DMS79 (cell line): Measurements from ENCODE around the gene INO80C.
"Not testable (repeated sequence)": the region's sequence is repeated elsewhere in the genome, so short reads cannot be mapped to it uniquely, and the experiment has no call there.

Source experiments
- DNase-seq: peaks from one replicate; lab custom pipeline; 2025; lab: John Stamatoyannopoulos, UW

The INO80C gene

DNA sequence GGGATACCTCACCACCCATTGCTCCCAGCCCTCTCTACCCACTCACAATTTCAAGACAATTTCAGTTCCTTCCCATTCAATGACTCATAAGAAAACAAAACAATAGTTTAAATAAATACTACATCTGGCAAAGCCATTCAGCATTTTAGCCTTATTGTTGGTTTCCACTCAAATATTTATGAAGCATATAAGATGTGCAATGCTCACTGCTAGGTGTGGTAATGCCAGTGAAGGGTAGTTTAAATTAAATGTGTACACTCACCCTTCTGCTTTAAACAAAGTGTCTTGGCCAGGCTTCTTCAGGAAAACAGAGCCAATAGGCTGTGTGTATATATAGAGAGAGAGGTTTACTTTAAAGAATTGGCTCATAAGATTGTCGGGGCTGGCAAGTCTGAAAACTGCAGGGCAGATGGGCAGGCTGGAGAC, 37.0 kb downstream of the INO80C start:
- DNase-seq = no peak

DNA sequence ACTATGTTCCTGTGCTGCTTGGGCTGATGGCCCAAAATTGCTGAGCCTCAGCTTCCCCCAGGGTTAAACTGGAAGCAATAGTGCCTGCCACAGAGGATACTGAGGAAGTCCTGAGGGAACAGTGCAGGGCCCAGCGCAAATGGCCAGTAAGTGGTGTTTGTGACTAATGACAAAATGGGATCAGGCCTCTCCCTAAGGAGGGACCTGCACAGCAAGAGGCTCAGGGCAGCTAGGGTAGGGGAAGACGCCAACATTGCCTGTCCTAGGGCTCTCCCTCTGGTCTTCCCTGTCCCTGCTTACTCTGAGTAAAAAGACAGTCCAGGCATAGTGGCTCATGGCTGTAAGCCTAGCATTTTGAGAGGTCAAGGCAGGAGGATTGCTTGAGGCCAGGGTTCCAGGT, 37.8 kb downstream of the INO80C start:
- DNase-seq = no peak

DNA sequence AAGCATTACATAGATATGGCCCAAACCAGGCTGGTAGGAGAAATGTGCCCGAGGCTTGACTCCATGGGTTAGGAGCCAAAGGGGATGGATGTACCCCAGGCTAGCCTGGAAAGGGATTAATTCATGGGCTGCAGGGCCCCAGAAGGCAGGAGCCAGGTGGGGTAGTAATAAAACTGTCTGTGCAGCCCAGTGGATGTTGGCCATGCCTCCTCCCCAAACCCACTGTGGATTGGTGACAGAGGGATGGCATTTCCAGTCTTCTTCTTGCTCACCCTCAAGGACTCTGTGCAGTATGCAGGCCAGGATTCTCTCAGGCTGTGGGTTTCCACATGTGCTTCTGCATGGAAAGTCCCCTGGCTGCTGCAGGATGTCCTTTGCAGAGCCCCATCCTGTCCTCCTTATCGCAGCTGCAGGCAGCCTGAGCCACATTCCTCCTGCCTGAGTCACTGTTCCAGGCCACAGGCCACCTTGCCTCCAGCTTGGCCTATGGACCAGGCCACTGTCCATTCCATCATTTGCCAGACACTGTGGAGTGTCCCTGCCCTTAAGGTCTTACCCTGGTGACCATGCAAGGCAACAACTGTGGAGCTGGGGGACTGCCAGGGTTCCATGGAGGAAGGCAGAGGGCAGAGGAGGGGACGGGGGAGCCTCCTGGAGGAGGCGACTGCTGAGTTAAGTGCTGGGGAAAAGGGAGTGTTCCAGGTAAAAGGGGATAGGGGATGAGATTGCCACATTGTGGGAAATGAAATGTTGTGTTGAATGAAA, 38.9 kb downstream of the INO80C start:
- DNase-seq = no peak

DNA sequence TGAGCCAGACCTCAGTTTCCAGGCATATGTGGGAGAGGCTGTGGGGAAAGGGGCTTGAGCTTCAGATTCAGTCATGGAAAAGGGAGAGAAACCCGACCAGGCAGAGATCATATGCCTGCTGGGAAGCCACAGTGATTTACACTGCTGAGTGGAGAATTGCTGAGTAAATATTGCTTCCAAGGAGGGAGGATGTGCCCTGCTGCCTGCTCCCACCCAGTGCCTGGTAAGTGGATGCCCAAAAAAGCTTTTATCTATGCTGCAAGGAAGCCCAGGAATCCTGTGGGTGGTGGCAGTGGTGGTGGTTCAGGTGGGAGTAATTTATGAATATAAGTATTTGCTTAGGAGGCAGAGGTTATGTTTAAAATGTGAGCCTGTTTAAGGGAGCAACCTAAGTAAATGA, 39.5 kb downstream of the INO80C start:
- DNase-seq = no peak

DNA sequence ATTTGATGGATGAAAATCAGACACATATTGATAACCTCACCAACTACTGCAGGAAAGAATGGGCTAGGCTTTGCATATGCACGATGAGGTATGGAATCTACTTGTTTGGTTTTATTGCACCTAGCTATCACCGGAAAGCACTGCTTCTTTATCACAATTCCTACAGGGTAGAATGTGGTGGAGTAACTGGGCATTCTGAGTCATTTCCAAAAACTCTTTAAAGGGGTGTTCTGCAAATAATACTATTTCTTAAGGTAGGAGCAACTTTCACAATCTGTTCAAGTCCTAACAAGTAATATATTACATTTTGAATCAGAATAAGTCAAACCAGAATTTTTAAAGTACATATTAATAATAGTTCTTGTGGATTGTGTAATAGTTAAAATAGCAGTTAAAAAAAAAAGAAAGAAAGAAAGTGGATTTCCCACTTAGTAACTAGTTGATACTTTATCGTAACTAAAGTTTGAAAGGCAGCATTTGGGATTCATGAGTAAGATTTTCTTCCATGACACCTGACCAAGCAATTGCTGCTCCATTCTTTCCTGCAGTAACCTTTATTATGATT, 40.5 kb downstream of the INO80C start:
- no peak for DNase-seq

DNA sequence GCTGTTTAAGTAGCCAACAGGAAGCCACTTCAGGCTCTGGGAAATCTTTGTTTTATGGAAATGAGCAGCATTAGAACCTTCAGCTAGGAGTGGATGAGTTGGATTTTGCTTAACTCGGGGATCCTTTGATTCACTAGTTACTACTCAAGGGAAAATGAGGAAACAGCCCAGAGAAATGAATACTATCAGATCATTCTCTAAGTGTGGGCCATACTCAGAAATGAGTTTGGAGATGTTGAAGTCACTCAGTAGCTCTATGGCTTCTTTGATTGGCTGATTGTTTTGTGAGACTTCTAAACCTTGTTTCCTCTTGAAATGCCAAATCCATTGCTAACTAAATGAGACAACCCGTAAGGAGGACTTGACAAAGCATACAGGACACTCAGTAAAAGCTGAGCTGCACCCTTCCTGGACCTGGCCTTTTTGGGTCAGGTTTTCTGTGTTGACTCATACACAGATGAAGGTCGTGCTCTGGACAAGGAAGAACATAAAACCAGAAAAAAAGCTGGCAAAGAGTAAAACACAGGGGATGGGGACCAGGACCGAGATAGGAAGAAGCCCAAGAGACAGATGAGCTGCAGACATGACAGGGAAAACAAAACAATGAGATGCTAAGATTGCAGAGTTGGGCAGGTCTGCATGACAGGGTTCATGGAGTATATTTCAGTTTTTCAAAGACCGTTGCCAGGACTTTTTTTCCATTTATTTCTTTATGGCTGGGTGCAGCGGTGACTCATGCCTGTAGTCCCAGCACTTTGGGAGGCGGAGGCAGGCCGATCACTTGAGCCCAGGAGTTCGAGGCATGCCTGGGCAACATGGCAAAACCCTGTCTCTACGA, 41.6 kb downstream of the INO80C start:
- DNase-seq = no peak

DNA sequence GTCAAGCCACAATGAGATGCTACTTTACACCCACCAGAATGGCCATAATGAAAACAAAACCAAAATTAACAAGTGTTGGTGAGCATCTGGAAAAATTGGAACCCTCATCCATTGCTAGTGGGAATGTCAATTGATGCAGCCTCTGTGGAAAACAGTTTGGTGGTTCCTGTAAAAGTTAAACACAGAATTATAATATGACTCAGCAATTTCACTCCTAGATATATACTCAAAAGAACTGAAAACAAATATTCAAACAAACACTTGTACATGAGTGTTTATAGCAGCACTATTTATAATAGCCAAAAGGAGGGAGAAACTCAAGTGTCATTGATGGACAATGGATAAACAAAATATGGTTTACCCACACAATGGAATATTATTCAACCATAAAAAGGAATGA, 43.0 kb downstream of the INO80C start:
- DNase-seq = no peak

DNA sequence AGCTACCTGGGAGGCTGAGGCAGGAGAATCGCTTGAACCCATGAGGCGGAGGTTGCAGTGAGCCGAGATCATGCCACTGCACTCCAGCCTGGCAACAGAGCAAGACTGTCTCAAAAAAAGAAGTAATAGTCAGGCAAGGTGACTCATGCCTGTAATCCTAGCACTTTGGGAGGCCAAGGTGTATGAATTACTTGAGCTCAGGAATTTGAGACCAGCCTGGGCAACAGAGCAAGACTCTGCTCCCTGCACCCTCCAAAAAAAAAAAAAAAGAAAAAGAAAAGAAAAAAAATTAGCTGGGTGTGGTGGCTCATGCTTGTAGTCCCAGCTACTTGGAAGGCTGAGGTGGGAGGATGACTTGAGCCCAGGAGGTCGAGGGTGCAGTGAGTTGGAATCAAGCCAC, 44.7 kb downstream of the INO80C start:
- not testable (repeated sequence) for DNase-seq

DNA sequence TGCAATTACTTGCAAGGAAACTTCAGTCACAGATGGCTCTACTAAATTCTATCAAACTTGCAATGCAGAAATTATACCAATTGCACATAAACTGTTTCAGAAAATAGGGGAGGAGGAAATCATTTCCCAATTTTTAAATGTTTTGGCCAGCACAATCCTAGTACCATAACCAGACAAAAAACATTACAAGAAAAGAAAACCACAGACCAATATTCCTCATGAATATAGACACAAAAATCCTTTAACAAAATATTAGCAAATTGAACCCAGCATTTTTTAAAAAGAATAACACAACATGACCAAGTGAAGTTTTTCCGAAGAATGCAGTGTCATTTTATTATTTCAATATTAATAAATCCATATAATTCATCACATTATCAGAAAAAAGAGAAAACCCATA, 45.8 kb downstream of the INO80C start:
- no peak for DNase-seq

DNA sequence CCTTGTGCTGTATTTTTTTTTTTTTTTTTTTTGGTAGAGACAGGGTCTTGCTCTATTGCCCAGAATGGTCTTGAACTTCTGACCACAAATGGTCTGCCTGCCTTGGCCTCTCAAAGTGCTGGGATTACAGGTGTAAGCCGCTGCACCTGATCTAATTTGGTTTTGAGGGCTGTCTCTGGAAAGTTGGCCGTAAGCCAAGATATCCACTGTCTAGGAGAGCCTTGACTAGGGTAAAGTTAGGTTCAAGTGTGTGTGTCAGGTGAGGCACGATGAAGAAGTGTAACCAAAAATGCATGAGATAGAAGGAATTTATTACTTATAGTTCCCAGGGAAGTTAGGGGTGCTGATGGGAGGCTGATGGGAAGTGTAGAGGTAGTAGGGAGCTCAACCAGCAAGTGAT, 46.7 kb downstream of the INO80C start:
- DNase-seq = no peak

DNA sequence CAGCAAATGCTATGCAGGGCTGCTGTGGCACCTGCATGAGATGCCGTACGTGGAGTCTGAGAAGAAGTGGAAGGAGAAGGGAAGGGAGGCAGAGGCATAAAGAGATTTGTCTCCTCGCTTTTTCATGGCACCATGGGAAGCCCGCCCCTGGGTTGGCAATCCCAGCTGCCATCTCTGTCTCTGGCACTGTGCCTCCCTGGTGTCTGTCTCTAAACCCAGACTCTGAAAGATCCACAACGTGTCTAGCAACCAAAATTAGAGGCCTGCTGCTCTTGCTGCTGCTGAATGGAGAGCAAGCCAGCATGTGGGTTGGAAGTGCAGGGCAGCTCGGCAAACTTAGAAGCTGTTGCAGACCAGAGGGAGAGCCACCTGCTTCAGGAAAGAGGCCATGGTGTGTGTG, 53.1 kb downstream of the INO80C start:
- DNase-seq = no peak

DNA sequence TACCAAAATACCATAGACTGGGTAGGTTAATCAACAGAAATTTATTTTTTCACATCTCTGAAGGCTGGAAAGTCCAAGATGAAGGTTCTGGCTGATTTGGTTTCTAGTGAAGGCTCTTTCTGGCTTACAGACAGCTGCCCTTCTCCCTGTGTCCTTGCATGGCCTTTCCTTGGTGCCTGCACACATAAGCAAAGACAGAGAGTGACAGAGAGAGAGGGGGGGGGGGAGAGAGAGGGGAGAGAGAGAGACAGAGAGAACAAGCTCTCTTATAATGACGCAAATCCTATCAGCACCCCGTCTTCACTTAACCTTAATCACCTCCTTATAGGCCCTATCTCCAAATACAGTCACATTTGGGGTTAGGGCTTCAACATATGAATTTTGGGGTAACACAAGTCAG, 53.9 kb downstream of the INO80C start:
- no peak for DNase-seq

DNA sequence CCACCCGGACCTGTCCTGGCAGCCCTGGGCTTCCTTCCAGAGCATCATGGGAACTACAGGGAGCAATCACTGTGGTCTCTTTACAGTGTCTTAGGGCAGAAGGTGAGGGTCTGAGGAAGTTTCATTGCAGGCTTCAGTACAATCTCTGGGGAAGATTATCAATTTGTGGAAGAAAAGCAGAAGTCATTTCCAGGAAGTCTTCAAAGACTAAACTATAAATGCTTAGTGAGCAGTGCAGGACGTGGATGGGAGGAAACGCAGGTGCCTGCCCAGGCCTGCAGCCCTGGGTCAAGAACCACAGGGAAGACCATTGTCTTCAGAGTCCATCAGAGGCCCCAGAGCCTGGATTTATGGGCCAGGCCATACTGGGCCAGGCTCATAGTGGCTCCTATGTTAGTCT, 54.3 kb downstream of the INO80C start:
- DNase-seq = no peak

DNA sequence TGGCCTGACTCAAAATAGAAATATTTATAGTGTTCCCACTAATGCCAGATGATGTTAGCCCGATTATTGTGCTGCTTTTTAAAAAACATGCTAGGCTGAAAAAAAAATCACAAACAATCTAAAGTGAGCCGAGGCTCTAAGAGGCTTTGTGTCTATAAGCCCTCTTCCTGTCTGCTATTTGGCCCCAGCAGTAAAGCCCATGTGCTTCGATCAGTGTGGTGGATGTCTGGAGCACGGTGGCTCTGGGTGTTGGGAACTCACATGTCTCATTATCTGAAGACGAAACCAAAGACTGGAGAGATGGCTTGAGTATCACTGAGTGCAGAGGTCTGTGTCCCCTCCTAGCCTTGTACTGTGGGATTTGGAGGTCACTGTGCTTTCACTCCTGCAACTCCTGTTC, 55.1 kb downstream of the INO80C start:
- no peak for DNase-seq

DNA sequence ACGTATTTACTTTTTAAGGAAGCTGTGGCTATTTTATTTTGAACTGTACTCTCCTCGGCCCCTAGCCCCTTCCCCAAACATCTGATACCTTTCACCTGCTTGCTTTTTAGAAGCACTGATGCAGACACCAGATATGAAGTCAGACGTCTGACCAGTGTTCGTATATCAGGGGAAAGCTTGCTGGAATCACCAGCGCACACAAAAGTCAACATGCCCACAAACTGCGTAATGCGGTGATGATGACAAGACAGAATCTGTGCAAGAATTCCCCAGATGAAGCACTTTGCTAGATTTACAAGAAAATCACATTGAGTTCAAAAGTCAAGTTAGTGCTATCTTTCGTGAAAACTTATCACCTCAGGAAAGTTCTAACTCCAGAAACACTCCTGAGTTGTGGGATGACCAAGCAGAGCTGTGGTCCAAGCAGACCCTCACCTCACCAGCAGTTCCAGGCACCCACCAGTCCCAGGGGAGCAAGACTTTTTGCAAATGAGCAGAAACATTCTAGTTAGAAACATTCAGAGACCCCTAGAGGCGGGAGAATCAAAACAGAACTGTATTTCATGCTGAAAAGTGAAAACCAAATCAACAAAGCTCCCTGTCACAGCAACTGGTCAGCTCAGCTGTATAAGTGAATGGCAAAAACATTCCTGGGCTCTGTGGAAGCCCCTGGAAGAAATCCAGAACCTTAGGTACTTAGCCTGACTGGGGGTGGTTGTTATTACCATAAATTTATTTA, 55.7 kb downstream of the INO80C start:
- no peak for DNase-seq

DNA sequence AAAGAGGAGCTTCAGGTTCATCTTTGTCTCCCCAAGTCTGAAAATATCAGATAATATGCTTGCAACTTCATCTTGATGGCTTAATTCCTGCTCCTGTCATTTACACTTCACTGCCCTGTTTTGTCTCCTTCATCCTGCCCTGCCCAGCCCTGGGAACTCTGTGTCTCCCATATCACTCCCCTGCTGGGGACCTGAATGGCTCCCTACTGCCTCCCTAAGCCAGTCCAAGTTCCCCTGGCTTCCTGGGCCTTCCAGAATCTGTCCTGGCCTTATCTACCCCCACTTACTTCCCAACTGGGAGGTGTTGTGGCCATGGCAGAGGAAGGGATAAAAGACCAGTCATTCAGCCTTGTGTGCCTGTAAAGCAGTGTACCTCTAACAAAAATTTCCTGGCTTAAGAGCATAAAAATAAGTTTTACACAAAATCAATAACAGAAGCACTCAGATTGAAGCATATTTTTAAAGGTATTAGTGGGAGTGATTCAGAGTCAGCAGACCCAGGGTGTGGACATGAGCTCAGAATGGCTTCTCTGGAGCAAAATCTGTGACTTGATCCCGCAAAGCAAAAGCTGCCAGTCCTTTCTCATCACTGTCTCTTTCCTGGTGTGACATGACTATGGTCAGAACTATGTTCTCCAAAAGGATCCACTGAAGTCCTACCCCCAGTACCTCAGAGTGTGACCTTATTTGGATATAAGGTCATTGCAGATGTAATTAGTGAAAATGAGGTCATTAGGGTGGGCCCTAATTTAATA, 59.1 kb downstream of the INO80C start:
- no peak for DNase-seq

DNA sequence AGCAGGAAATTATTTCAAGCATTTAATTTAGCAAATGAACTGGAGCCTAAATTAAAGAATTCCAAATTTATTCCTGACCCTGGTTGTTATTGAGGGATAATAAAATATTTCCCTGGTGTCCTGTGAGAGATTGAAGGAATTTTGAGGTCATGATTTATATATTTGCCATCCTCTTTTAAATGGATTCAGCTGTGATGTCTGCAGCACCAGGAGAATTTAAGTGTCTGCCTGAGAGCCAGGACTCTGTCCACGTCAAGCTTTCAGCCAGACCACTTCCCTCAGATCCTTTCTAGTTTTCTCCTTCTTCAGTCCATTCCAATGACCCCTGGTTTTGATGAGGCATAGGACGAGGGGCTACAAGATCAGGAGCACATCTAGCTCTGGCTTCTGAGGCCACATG, 59.9 kb downstream of the INO80C start:
- no peak for DNase-seq

DNA sequence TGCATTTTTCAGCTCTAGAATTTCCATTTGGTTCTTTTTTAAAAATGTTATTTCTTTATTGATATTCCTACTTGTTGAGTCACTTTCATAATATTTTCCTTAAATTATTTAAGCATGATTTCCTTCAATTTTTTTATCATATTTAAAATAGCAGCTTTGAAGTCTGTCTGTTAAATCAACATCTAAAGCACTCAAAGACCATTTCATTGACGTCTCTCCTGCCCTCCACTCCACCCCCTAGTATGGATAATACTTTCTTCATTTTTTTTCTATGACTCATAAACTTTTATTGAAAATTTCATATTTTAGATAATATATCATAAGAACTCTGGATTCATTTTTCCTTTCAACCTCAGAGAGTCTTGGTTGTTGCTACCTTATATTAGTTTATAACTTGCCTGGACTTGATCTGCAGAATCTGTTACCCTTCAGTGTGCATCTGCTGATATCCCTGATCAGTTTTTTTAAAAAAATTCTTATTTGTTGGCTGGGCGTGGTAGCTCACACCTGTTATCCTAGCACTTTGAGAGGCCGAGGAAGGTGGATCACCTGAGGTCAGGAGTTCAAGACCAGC, 61.6 kb downstream of the INO80C start:
- no peak for DNase-seq

DNA sequence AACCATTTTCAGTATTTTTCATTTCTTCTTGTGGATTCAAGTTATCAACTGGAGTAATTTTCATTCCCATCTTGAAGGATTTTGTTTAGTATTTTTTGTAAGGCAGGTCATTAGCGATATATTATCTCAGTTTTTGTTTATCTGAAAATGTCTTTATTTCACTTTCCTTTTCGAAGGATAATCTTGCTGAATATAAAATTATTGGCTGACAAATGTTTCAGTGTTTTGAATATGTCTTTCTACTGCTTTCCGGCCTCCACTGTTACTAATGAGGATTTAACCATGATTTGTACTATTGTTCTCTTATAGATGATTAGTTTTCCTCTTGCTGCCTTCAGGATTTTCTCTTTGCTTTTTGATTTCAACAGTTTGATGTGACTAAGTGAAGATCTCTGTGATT, 62.4 kb downstream of the INO80C start:
- no peak for DNase-seq

DNA sequence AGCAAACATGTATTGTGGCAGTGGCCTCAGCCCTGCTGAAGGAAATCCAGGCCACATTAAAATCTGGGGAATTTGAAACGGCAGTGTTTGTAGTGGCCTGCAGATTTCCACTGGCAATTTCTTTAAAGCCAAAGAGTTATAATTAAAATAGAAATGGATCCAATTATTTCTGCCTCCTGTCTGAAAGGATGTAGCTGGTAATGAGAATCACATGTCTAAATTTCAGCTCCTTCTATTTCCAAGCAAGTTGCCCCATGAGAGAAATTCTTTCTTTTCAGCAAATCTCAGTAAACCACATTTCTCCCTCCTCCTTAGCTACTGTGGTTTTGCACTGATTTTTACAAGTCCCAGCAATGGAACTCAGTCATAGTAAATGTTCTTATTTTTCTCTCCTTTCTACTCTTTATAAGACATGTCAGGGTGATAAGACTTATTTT, 65.2 kb downstream of the INO80C start:
- no peak for DNase-seq

DNA sequence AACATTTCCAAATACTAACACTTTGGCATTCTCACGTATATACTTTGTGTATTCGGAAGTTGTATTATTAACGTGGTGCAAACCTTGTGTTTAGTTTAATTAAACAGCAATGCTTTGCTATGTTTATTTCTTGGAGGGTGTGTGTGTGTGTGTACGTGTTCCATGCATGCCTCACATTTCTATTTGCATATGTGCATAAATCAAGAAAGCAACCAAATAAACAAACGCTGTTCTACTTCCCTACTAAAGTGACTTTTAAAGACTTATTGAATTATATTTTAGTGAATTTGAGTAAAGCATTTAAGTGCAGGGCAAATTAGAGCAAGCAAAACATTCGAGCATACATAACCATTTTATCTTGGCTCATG, 66.4 kb downstream of the INO80C start:
- no peak for DNase-seq
